ENCODE measurements around the gene EEFSEC. TPM values are rescaled to one million over a fixed set of nuclear protein-coding genes. Genes with fewer than 3 reads are reported as not detected.

EEFSEC gene
- total RNA-seq, 1 experiment from 2014 or later = 15.4 TPM

DNA sequence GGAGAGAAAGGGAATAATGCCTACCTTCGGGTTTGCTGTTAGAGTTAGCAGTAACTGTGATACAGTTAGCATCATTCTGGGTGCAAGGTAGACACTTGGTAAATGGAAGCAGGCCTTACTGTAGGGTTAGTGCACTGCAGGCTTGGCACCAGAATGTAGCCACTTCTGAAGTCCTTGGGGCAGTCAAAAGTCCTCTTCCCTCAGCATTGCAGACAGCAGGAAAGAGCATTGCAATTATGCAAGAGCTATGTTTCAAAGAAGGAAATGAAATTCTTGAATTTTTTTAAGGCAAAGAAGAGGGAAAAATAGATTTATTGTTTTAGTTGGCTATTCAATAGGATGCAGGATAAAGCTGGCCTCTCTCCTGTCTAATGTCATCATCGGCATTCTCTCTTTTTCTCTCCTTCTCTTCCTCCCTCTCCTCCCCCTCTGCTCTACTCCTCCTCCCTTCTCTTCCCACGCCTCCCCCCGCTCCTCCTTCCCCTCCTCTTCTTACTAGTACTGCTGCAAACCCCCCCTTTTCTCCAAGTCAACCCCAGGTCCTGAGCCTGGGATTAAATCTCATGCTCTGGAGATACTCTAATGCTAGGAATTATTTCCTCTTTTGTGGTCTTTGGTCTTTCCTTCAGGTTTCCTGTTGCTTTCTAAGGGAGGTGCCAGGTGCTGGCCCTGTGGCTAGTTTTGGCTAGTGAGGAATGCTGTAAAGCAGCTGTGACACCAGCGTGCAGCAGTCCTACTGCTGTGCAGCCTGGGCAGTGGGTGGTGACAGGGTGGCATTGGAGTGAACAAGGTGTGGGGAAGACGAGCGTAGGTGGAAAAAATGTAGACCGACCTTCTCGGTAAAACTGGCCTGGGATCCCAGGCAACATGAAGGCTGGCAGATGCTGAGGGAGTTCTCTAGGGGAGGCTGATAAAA, 21.7 kb downstream of the EEFSEC start:
- ChIA-PET CTCF (no interaction called here), POLR2A (no interaction called here)
- Histone ChIP-seq H3K4me3 (ENCODE audit: low read depth in 2 of 2, low read length in 2 of 2) (no peak overlapping the region), H3K9me3 (ENCODE audit: control insufficient read depth, insufficient read depth, low read depth, low read length) (no peaks in the 10 kb centered on the region), H3K36me3 (ENCODE audit: control insufficient read depth, insufficient read depth, low read length) (no peaks in the 10 kb centered on the region), H3K27ac (ENCODE audit: low read length) (no peak overlapping the region), H3K27me3 (ENCODE audit: control insufficient read depth, insufficient read depth, low read length) (no peaks in the 10 kb centered on the region), H3K4me1 (ENCODE audit: control insufficient read depth, insufficient read depth, low read length) (peaks cover 11% of the 10 kb centered on the region; the same call in 1 of the 2 replicates)
- no peak for DNase-seq (ENCODE audit: low read depth, low spot score)
- in situ Hi-C loops (cut with HindIII; ENCODE audit: low pct_unique_long_range_greater_than_20kb, low sequenced_read_pairs) (no loop called here), intact Hi-C loops (cut with micrococcal nuclease; ENCODE audit: unreplicated experiment) (loop anchor here (5.0 to 10.0 kb wide), 3 partner anchors 120 to 410 kb away; no protein-coding TSS in a partner anchor)
- ATAC-seq = no peak; the same call in 1 of the 2 replicates
- no TSS peak for BruUV-seq (replicated peaks)
- TF ChIP-seq POLR2AphosphoS5 (IDR thresholded peaks at IDR 0.05; ENCODE audit: low read depth, low read length) (no peak), SIN3A (IDR thresholded peaks at IDR 0.05; ENCODE audit: borderline replicate concordance, insufficient read depth, low read depth, low read length) (no peak), TCF7L2 (IDR thresholded peaks at IDR 0.05; ENCODE audit: low read depth, low read length) (no peak)
- TF ChIP-seq, protein P1, sequence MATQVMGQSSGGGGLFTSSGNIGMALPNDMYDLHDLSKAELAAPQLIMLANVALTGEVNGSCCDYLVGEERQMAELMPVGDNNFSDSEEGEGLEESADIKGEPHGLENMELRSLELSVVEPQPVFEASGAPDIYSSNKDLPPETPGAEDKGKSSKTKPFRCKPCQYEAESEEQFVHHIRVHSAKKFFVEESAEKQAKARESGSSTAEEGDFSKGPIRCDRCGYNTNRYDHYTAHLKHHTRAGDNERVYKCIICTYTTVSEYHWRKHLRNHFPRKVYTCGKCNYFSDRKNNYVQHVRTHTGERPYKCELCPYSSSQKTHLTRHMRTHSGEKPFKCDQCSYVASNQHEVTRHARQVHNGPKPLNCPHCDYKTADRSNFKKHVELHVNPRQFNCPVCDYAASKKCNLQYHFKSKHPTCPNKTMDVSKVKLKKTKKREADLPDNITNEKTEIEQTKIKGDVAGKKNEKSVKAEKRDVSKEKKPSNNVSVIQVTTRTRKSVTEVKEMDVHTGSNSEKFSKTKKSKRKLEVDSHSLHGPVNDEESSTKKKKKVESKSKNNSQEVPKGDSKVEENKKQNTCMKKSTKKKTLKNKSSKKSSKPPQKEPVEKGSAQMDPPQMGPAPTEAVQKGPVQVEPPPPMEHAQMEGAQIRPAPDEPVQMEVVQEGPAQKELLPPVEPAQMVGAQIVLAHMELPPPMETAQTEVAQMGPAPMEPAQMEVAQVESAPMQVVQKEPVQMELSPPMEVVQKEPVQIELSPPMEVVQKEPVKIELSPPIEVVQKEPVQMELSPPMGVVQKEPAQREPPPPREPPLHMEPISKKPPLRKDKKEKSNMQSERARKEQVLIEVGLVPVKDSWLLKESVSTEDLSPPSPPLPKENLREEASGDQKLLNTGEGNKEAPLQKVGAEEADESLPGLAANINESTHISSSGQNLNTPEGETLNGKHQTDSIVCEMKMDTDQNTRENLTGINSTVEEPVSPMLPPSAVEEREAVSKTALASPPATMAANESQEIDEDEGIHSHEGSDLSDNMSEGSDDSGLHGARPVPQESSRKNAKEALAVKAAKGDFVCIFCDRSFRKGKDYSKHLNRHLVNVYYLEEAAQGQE (IDR thresholded peaks at IDR 0.05; ENCODE audit: insufficient read depth in 1 of 2, low read depth in 2 of 2, low read length in 1 of 2) = no peak
- TF ChIP-seq, protein P2, sequence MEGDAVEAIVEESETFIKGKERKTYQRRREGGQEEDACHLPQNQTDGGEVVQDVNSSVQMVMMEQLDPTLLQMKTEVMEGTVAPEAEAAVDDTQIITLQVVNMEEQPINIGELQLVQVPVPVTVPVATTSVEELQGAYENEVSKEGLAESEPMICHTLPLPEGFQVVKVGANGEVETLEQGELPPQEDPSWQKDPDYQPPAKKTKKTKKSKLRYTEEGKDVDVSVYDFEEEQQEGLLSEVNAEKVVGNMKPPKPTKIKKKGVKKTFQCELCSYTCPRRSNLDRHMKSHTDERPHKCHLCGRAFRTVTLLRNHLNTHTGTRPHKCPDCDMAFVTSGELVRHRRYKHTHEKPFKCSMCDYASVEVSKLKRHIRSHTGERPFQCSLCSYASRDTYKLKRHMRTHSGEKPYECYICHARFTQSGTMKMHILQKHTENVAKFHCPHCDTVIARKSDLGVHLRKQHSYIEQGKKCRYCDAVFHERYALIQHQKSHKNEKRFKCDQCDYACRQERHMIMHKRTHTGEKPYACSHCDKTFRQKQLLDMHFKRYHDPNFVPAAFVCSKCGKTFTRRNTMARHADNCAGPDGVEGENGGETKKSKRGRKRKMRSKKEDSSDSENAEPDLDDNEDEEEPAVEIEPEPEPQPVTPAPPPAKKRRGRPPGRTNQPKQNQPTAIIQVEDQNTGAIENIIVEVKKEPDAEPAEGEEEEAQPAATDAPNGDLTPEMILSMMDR (IDR thresholded peaks at IDR 0.05) = no peak

DNA sequence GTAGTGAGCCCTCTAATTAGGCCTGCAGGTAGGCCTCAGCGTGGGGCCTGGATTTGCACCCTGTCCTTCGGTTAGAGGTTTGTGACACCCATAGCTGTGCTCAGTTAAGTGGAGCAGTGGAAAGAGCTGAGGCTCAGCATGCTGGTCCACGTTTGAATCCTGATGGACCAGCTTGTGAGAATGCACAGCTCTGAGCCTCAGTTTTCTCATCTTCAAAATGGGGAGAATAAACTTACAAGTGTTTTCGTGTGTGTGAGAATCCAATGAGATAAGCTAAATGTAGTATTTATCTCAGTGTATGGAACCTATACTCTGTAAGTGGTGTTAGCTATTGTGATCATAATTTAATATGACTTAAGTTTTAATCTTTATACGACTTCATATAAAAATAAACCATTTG, 22.5 kb downstream of the EEFSEC start:
- TF ChIP-seq, protein P2 (IDR thresholded peaks at IDR 0.05) = no peak
- TF ChIP-seq SIN3A (IDR thresholded peaks at IDR 0.05; ENCODE audit: borderline replicate concordance, insufficient read depth, low read depth, low read length) (no peak), TCF7L2 (IDR thresholded peaks at IDR 0.05; ENCODE audit: low read depth, low read length) (no peak), POLR2AphosphoS5 (IDR thresholded peaks at IDR 0.05; ENCODE audit: low read depth, low read length) (no peak)
- TF ChIP-seq, protein P1 (IDR thresholded peaks at IDR 0.05; ENCODE audit: insufficient read depth in 1 of 2, low read depth in 2 of 2, low read length in 1 of 2) = no peak
- POLR2A ChIA-PET = interaction anchor here (0.5 kb wide), 1 partner anchor 310 kb away, joined by 3 read pairs; no protein-coding TSS in a partner anchor
- H3K27me3 ChIP-seq (ENCODE audit: control insufficient read depth, insufficient read depth, low read length) = no peaks in the 10 kb centered on the region
- H3K9me3 ChIP-seq (ENCODE audit: control insufficient read depth, insufficient read depth, low read depth, low read length) = no peaks in the 10 kb centered on the region
- DNase-seq (ENCODE audit: low read depth, low spot score) (no peak), ATAC-seq (no peak)
- intact Hi-C loops (cut with micrococcal nuclease; ENCODE audit: unreplicated experiment) = loop anchor here (10.0 kb wide), 2 partner anchors 119 to 409 kb away; no protein-coding TSS in a partner anchor
- no peak overlapping the region for H3K4me3 ChIP-seq (ENCODE audit: low read depth in 2 of 2, low read length in 2 of 2)
- CTCF ChIA-PET = no interaction called here
- no peak overlapping the region for H3K27ac ChIP-seq (ENCODE audit: low read length)
- no peaks in the 10 kb centered on the region for H3K36me3 ChIP-seq (ENCODE audit: control insufficient read depth, insufficient read depth, low read length)
- peaks cover 10% of the 10 kb centered on the region; the same call in 1 of the 2 replicates for H3K4me1 ChIP-seq (ENCODE audit: control insufficient read depth, insufficient read depth, low read length)
- no TSS peak for BruUV-seq (replicated peaks)
- in situ Hi-C loops (cut with HindIII; ENCODE audit: low pct_unique_long_range_greater_than_20kb, low sequenced_read_pairs) = no loop called here

All from Panc1 (cell line).